Measurements from ENCODE around the gene PPP1R8.
"Not testable (repeated sequence)": the region's sequence is repeated elsewhere in the genome, so short reads cannot be mapped to it uniquely, and the experiment has no call there.

DNA sequence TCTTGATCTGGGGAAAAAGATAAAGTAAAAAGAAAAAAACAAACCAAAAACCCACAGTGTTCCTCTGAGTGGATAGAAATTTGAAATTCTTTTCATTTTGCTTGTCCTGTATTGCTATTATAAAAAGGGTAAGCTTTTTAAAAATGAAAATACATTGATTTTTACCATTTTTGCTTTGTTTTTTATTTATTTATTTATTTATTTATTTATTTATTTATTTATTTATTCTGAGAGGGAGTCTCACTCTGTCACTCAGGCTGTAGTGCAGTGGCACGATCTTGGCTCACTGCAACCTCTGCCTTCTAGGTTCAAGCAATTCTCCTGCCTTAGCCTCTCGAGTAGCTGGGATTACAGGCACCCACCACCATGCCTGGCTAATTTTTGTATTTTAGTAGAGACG is 22.5 kb upstream of the PPP1R8 start:
- TF ChIP-seq, protein P1, sequence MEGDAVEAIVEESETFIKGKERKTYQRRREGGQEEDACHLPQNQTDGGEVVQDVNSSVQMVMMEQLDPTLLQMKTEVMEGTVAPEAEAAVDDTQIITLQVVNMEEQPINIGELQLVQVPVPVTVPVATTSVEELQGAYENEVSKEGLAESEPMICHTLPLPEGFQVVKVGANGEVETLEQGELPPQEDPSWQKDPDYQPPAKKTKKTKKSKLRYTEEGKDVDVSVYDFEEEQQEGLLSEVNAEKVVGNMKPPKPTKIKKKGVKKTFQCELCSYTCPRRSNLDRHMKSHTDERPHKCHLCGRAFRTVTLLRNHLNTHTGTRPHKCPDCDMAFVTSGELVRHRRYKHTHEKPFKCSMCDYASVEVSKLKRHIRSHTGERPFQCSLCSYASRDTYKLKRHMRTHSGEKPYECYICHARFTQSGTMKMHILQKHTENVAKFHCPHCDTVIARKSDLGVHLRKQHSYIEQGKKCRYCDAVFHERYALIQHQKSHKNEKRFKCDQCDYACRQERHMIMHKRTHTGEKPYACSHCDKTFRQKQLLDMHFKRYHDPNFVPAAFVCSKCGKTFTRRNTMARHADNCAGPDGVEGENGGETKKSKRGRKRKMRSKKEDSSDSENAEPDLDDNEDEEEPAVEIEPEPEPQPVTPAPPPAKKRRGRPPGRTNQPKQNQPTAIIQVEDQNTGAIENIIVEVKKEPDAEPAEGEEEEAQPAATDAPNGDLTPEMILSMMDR (IDR thresholded peaks at IDR 0.05): not testable (repeated sequence)
- not testable (repeated sequence) for TF ChIP-seq POLR2A (IDR thresholded peaks at IDR 0.05)

Measured in adrenal gland (tissue), 5 donors.